ENCODE measurements around the gene CFAP74.

CFAP74 gene

GRCh38 chr1:1872329-1872994 is 131.1 kb downstream of the CFAP74 start:
- DNase-seq (ENCODE audit: low read depth) = no peak
- H3K4me3 ChIP-seq (ENCODE audit: control insufficient read depth, low read depth, low read length) = no peak overlapping the region
- no peak for TF ChIP-seq CTCF (IDR thresholded peaks at IDR 0.05; ENCODE audit: control insufficient read depth, insufficient read depth, low read depth, low read length, missing control alignments)
